Mammary epithelial cell (primary cell): Measurements from ENCODE around the gene ARHGAP30.

Experiments
- CTCF ChIP-seq, 2 donors: IDR thresholded peaks in 1 of 2; conservative IDR thresholded peaks in 1 of 2; 2 replicates each; pipeline ENCODE4 v1.5.1; 2011 to 2012; ENCODE audit warnings: inconsistent platforms in 2 of 2, low read length in 2 of 2, mild to moderate bottlenecking in 2 of 2, control low read depth in 1 of 2, low read depth in 1 of 2; ENCODE audit not compliant: insufficient read depth in 1 of 2; ENCODE audit errors: extremely low read depth in 1 of 2
- EZH2 ChIP-seq: IDR thresholded peaks from 2 replicates; pipeline ENCODE4 v1.6.1; 2012; ENCODE audit warnings: low read length, inconsistent platforms, borderline replicate concordance

DNA sequence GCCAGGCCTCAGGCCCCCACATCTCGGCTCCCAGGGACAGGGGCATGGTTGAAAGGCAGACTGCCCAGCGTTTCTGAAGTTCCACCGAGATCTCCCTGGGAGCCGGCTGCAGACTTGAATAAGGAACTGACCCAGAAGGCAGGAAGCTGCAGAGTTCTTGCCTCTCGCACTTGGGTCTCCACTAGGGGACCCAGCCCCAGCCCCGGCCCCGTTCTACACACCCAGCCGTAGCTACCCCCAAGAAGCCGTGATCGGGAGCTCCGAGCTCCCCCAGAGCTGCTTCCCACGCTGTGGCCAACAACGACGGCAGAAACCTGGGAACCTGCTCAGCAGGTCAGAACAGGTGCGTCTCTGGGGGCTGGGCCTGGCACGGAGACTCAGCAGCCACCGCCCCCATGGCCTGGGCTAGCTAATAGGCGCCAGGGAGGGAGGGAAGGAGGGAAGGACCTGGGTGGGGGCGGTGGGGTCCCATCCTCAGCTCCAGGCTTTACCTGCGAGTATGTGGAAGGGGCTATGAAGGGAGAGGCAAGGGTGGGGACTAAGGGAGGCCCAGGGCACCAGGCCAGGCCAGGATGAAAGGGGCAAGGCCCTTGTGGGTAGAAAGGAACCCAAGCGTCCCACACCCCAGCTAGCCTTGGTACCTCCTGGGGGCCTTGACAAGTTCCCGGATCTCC, 19.7 kb upstream of the ARHGAP30 start, which contains the start of gene NECTIN4:
- TF ChIP-seq CTCF (conservative IDR thresholded peaks at IDR 0.05 in 1 of 2, IDR thresholded peaks at IDR 0.05 in 1 of 2; ENCODE audit: extremely low read depth in 1 of 2, insufficient read depth in 1 of 2, low read depth in 1 of 2, low read length in 2 of 2), result no peak
- TF ChIP-seq EZH2, result no peak
